Uterus (tissue), 4 donors: ENCODE data around the gene PPP4R4. TPM values are rescaled to one million over a fixed set of nuclear protein-coding genes. Genes with fewer than 3 reads are reported as not detected.
"Not testable (repeated sequence)": the region's sequence is repeated elsewhere in the genome, so short reads cannot be mapped to it uniquely, and the experiment has no call there.

Experiments used
- DNase-seq, 2 donors: peaks; one replicate each; pipeline ENCODE4 v3.0.0-alpha.2; 2019 to 2020
- H3K27ac ChIP-seq, 2 donors: fragments of 200-600 bp; sonication (generic); 1 replicate in 1 of 2; 2 replicates in 1 of 2; pipeline ENCODE4 v1.5.1; 2016 to 2018
- H3K27me3 ChIP-seq, 2 donors: fragments of 200-600 bp; sonication (generic); one replicate each; pipeline ENCODE4 v1.5.1; 2018 to 2019; ENCODE audit warnings: control low read depth in 1 of 2
- H3K36me3 ChIP-seq, 2 donors: fragments of 200-600 bp; sonication (generic); one replicate each; pipeline ENCODE4 v1.5.1; 2019; ENCODE audit warnings: control low read depth in 1 of 2
- H3K4me1 ChIP-seq, 2 donors: fragments of 200-600 bp; sonication (generic); one replicate each; pipeline ENCODE4 v1.5.1; 2018 to 2019; ENCODE audit warnings: control low read depth in 1 of 2
- H3K4me3 ChIP-seq, 2 donors: fragments of 200-600 bp; sonication (generic); 1 replicate in 1 of 2; 2 replicates in 1 of 2; pipeline ENCODE4 v1.5.1; 2018 to 2019; ENCODE audit warnings: mild to moderate bottlenecking in 1 of 2
- H3K9me3 ChIP-seq, 2 donors: fragments of 200-600 bp; sonication (generic); one replicate each; pipeline ENCODE4 v1.5.1; 2019; ENCODE audit warnings: control low read depth in 1 of 2
- POLR2A ChIP-seq, 2 donors: fragments of 450-650 bp; IDR thresholded peaks; one replicate each; pipeline ENCODE4 v1.6.1; 2016; ENCODE audit warnings: antibody characterized with exemption in 2 of 2, mild to moderate bottlenecking in 1 of 2, moderate library complexity in 1 of 2
- intact Hi-C: fragments of 100-400 bp; cut with DNase I; formaldehyde crosslinking; loops from one replicate; pipeline ENCODE4 v1.15.1; 2023; ENCODE audit warnings: low total_unique reads
- total RNA-seq, 4 donors: library from RNA; depleted of rRNA in 3 of 4; stranded (reverse); fragments of >200 nt in 3 of 4; gene quantifications; one replicate each; pipeline versions ENCODE4 v1.1.0 to v1.2.4, GENCODE V29; 2014 to 2023
- TF ChIP-seq, protein P1 (sequence below), 4 experiments: fragments of 200-600 bp in 2 of 4; fragments of 450-650 bp in 2 of 4; sonication (generic) in 2 of 4; IDR thresholded peaks; one replicate each; pipeline ENCODE4 v1.5.1; 2016 to 2019; ENCODE audit warnings: antibody characterized with exemption in 4 of 4, mild to moderate bottlenecking in 2 of 4, moderate library complexity in 1 of 4
- donor health status: DM: yes; HTN: yes; CAD: no.

The PPP4R4 gene
- total RNA-seq, 4 donors from 2014 or later = 0.59 to 4.1 (median 2.0) TPM

DNA sequence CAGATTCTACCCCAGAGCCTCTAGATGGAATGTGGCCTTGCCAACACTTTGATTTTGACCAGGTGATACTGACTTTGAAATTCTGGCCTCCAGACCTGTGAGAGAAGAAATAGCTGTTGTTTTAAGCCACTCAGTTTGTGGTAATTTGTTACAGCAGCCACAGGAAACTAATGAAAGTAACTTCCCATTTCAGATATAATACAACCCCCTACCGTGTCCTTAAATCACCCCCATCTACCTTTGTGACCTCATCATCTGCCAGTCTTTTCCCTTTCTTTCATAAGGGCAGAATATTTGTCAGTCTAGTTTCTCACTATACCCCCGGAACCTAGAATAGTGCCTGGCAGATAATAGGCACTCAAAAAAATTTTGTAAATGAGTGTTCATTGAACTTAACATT is 39.6 kb downstream of the PPP4R4 start:
- Histone ChIP-seq H3K4me3 (no peak overlapping the region), H3K27ac (no peak overlapping the region), H3K9me3 (no peaks in the 10 kb centered on the region), H3K27me3 (no peaks in the 10 kb centered on the region), H3K4me1 (no peaks in the 10 kb centered on the region), H3K36me3 (no peaks in the 10 kb centered on the region)
- intact Hi-C loops = no loop called here
- DNase-seq = no peak
- no peak for TF ChIP-seq POLR2A (IDR thresholded peaks at IDR 0.05)
- TF ChIP-seq, protein P1, sequence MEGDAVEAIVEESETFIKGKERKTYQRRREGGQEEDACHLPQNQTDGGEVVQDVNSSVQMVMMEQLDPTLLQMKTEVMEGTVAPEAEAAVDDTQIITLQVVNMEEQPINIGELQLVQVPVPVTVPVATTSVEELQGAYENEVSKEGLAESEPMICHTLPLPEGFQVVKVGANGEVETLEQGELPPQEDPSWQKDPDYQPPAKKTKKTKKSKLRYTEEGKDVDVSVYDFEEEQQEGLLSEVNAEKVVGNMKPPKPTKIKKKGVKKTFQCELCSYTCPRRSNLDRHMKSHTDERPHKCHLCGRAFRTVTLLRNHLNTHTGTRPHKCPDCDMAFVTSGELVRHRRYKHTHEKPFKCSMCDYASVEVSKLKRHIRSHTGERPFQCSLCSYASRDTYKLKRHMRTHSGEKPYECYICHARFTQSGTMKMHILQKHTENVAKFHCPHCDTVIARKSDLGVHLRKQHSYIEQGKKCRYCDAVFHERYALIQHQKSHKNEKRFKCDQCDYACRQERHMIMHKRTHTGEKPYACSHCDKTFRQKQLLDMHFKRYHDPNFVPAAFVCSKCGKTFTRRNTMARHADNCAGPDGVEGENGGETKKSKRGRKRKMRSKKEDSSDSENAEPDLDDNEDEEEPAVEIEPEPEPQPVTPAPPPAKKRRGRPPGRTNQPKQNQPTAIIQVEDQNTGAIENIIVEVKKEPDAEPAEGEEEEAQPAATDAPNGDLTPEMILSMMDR (IDR thresholded peaks at IDR 0.05) = no peak

- Histone ChIP-seq H3K4me1 (no peaks in the 10 kb centered on the region), H3K4me3 (no peak overlapping the region), H3K9me3 (no peaks in the 10 kb centered on the region), H3K27ac (no peak overlapping the region), H3K27me3 (no peaks in the 10 kb centered on the region), H3K36me3 (no peaks in the 10 kb centered on the region)
- TF ChIP-seq, protein P1 (IDR thresholded peaks at IDR 0.05) = no peak
- no peak for TF ChIP-seq POLR2A (IDR thresholded peaks at IDR 0.05)
- intact Hi-C loops = no loop called here
- no peak for DNase-seq
Measured at GRCh38 chr14:94217116-94217515, 43.0 kb downstream of the PPP4R4 start.

- intact Hi-C loops, DNase-seq, H3K36me3 ChIP-seq, H3K27me3 ChIP-seq, H3K4me3 ChIP-seq, H3K4me1 ChIP-seq, H3K27ac ChIP-seq, H3K9me3 ChIP-seq: not testable (repeated sequence)
Measured at GRCh38 chr14:94218198-94218886, 44.2 kb downstream of the PPP4R4 start.

DNA sequence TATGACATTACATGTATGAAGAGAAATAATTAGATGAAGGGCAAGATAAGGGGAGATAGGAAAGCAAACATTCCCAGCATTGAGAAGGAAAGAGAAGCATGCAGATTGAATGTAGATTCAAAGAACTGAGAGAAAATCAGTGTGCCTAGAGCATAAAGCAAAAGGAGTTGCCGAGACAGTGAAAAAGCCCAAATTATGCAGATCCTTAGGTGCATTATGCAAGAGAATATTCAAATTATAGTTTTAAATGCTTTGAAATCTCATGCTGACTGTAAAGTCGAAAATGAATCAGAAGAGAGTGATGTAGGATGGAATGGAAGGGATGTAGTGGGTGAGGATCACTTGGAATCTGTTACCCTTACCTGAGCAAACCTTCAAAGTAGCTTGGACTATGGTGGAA is 49.9 kb downstream of the PPP4R4 start:
- no peaks in the 10 kb centered on the region for H3K36me3 ChIP-seq
- DNase-seq = no peak
- no peaks in the 10 kb centered on the region for H3K27me3 ChIP-seq
- no peak for TF ChIP-seq POLR2A (IDR thresholded peaks at IDR 0.05)
- TF ChIP-seq, protein P1 (IDR thresholded peaks at IDR 0.05) = no peak
- H3K9me3 ChIP-seq = no peaks in the 10 kb centered on the region
- no peak overlapping the region for H3K27ac ChIP-seq
- no peaks in the 10 kb centered on the region for H3K4me1 ChIP-seq
- H3K4me3 ChIP-seq = no peak overlapping the region
- intact Hi-C loops = no loop called here

DNA sequence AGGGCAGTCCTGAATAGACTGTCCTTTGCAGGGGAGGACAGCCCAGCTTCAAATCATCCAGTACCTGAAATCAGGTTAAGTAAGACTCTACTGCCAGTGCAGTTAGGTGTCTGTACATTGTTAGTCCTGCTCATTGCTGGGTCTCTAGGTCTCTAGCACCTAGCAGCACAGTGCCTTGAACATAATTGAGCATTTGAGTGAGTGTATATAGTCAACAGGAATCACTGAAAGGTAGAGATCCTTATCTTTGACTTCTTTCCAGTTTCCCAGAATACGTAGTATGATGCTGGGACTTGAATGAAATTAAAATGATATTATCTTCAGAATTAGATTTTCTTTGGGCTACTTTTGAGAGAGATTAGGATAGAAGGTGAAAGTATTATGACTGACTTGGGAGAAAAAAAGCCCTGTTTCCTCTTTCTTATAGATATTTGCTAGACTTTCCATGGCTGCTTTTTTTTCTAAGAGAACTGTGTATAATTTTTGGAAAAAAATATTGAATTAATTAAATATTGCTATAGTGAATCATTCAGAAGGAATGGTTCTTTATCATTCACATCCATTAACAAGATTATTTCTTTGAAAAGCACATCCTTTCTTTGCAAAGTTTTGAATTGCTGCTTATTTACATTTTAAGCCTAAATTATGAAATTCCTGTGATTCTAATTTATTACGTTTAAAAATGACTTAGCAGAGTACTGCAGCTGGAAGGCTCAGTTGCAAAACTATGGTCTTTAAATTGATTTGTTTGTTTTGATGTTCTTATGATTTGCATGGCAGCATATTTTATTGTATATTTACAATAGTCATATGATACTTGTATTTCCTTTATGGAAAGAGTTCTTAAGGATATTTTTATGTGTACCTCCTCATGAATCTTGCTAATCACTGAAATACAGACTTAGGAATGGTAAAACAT is 51.6 kb downstream of the PPP4R4 start:
- no peak for DNase-seq
- Histone ChIP-seq H3K36me3 (no peaks in the 10 kb centered on the region), H3K4me1 (no peaks in the 10 kb centered on the region), H3K4me3 (no peak overlapping the region), H3K27ac (no peak overlapping the region), H3K27me3 (no peaks in the 10 kb centered on the region), H3K9me3 (no peaks in the 10 kb centered on the region)
- intact Hi-C loops = no loop called here
- TF ChIP-seq, protein P1 (IDR thresholded peaks at IDR 0.05) = no peak
